HepG2 (cell line): Measurements from ENCODE around the gene EFS. TPM values are rescaled to one million over a fixed set of nuclear protein-coding genes. Genes with fewer than 3 reads are reported as not detected.

ENCODE experiments used
- ARNT2 ChIP-seq: sonication (generic); formaldehyde crosslinking; IDR thresholded peaks from 2 replicates; pipeline ENCODE4 v1.8.0; 2022; ENCODE audit warnings: mild to moderate bottlenecking, low read depth, missing genetic modification reagents, moderate library complexity
- DBP ChIP-seq: sonication (generic); formaldehyde crosslinking; IDR thresholded peaks from 2 replicates; pipeline ENCODE4 v1.4.0; 2020; ENCODE audit warnings: missing genetic modification reagents; ENCODE audit errors: not compliant biosample characterization
- DDIT3 ChIP-seq: sonication (generic); formaldehyde crosslinking; IDR thresholded peaks from 2 replicates; pipeline ENCODE4 v1.4.0; 2020; ENCODE audit warnings: mild to moderate bottlenecking, missing genetic modification reagents
- ESRRA ChIP-seq: sonication (generic); formaldehyde crosslinking; IDR thresholded peaks from 2 replicates; pipeline ENCODE4 v1.5.1; 2020; ENCODE audit warnings: mild to moderate bottlenecking, low read depth, missing genetic modification reagents
- FOXO1 ChIP-seq: sonication (generic); formaldehyde crosslinking; IDR thresholded peaks from 2 replicates; pipeline ENCODE4 v1.4.0; 2020; ENCODE audit warnings: missing genetic modification reagents
- HCFC1 ChIP-seq: fragments of 150-350 bp; IDR thresholded peaks from 2 replicates; pipeline ENCODE4 v1.6.1; 2014; ENCODE audit warnings: low read depth, low read length
- HNF4A ChIP-seq: sonication (generic); formaldehyde crosslinking; IDR thresholded peaks from 2 replicates; pipeline ENCODE4 v1.4.0; 2020; ENCODE audit warnings: missing genetic modification reagents
- HNRNPL ChIP-seq: fragments of 200-400 bp; formaldehyde crosslinking; IDR thresholded peaks from 2 replicates; pipeline ENCODE4 v1.6.1; 2017; ENCODE audit warnings: mild to moderate bottlenecking, low read depth, low read length
- KAT2B ChIP-seq: fragments of 150-350 bp; IDR thresholded peaks from 2 replicates; pipeline ENCODE4 v1.6.1; 2014; ENCODE audit warnings: low read depth, low read length, borderline replicate concordance
- MED8 ChIP-seq: sonication (generic); formaldehyde crosslinking; IDR thresholded peaks from 2 replicates; pipeline ENCODE4 v1.8.1; 2023; ENCODE audit warnings: mild to moderate bottlenecking, missing genetic modification reagents; ENCODE audit not compliant: insufficient replicate concordance
- MLX ChIP-seq: IDR thresholded peaks from 2 replicates; pipeline ENCODE4 v1.6.1; 2016
- SETDB1 ChIP-seq: sonication (generic); formaldehyde crosslinking; IDR thresholded peaks from 2 replicates; pipeline ENCODE4 v1.5.1; 2020; ENCODE audit warnings: missing genetic modification reagents, mild to moderate bottlenecking, borderline replicate concordance
- SIX4 ChIP-seq: sonication (generic); formaldehyde crosslinking; IDR thresholded peaks from 2 replicates; pipeline ENCODE4 v1.4.0; 2020; ENCODE audit warnings: missing genetic modification reagents
- SYNCRIP ChIP-seq: fragments of 200-400 bp; formaldehyde crosslinking; IDR thresholded peaks from 2 replicates; pipeline ENCODE4 v1.6.1; 2018; ENCODE audit warnings: mild to moderate bottlenecking, low read depth, low read length; ENCODE audit not compliant: insufficient read depth
- TBP ChIP-seq: sonication (generic); formaldehyde crosslinking; IDR thresholded peaks from 2 replicates; pipeline ENCODE4 v1.5.0; 2020; ENCODE audit warnings: missing genetic modification reagents
- TCF12 ChIP-seq, 2 experiments: fragments of 450-650 bp in 1 of 2; sonication (generic) in 1 of 2; formaldehyde crosslinking in 1 of 2; IDR thresholded peaks; 2 replicates each; pipeline versions ENCODE4 v1.6.1 to v1.8.0; 2017 to 2022; ENCODE audit warnings: antibody characterized with exemption in 1 of 2, mild to moderate bottlenecking in 1 of 2, missing genetic modification reagents in 1 of 2, moderate library complexity in 1 of 2
- TOE1 ChIP-seq: sonication (generic); formaldehyde crosslinking; IDR thresholded peaks from 2 replicates; pipeline ENCODE4 v1.4.0; 2020; ENCODE audit warnings: mild to moderate bottlenecking, missing genetic modification reagents
- ZNF44 ChIP-seq: sonication (generic); formaldehyde crosslinking; IDR thresholded peaks from 2 replicates; pipeline ENCODE4 v1.5.1; 2020; ENCODE audit warnings: mild to moderate bottlenecking, missing genetic modification reagents
- ZNF674 ChIP-seq: sonication (generic); formaldehyde crosslinking; IDR thresholded peaks from 2 replicates; pipeline ENCODE4 v1.5.0; 2020; ENCODE audit warnings: low read depth, mild to moderate bottlenecking, missing genetic modification reagents
- ZNF772 ChIP-seq: sonication (generic); formaldehyde crosslinking; IDR thresholded peaks from 2 replicates; pipeline ENCODE4 v1.5.0; 2020; ENCODE audit warnings: mild to moderate bottlenecking, missing genetic modification reagents
- polyA plus RNA-seq, 8 experiments: library from polyadenylated mRNA; depleted of rRNA in 3 of 8; stranded (reverse) in 7 of 8; unstranded in 1 of 8; fragments of >200 nt; fragmentation: Illumina TruSeq in 4 of 8; extraction: Trizol in 4 of 8; gene quantifications; 2 replicates each; pipeline versions ENCODE4 v1.2.1 to v1.2.3, GENCODE V29; 2011 to 2016; ENCODE audit warnings: low read depth in 4 of 8, missing spikeins in 1 of 8, mixed read lengths in 1 of 8; ENCODE audit not compliant: insufficient read depth in 1 of 8
- total RNA-seq, 5 experiments: library from RNA; depleted of rRNA; stranded (reverse); fragments of >200 nt; fragmentation: Illumina TruSeq; extraction: Trizol; gene quantifications; 2 replicates each; pipeline ENCODE4 v1.2.3, GENCODE V29; 2016; ENCODE audit warnings: low read depth in 1 of 5
- TF ChIP-seq, protein P1 (sequence below): sonication (generic); formaldehyde crosslinking; IDR thresholded peaks from 2 replicates; pipeline ENCODE4 v1.5.0; 2020; ENCODE audit warnings: mild to moderate bottlenecking, missing genetic modification reagents, borderline replicate concordance
- TF ChIP-seq, protein P2 (sequence below): fragments of 450-650 bp; IDR thresholded peaks from 2 replicates; pipeline ENCODE4 v1.6.1; 2016

The EFS gene
- total and polyA plus RNA-seq, 2 of the 13 experiments (the other 11 are each of a cell fraction or from before 2014, with no cell fraction given): not detected

DNA sequence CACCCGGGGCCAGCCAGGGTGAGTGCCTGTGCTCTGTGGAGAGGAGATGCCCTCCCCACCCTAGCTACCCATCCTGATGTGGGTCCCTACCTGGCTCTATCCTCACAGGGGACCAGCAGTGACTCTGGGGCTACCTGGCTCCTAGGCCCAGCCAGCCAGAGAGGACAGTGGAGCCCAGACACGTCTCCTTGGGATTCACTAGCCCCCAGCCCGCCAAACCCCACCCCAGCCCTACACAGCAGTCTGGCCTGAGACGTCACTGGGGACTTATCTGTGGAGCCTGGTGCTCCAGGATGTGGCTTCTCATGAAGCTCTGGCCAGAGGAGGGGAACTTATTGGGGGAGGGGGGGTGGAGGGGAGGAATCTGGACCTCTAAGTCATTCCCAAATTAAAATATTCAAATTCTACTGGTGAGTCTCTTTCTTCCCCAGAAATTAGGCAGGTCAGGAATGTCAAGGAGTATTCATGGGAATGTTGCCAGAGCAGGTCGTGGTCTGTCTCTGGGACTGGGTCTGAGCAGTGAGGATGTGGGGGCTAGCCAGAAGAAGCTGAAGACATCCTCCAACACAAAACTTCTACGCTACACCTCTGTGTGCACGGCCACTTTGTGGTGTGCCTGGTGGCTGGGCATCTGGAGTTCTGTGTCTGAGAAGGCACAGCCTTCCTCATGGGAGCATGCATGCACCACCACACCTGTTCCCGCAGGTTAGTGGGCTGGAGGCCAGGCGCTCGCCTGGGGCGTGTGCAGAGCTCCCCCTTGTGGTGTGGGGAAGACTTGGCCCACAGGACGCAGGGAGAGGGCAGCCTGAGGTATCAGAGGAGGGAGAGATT lies 14.6 kb upstream of the EFS start (continued):
- TF ChIP-seq, protein P1, sequence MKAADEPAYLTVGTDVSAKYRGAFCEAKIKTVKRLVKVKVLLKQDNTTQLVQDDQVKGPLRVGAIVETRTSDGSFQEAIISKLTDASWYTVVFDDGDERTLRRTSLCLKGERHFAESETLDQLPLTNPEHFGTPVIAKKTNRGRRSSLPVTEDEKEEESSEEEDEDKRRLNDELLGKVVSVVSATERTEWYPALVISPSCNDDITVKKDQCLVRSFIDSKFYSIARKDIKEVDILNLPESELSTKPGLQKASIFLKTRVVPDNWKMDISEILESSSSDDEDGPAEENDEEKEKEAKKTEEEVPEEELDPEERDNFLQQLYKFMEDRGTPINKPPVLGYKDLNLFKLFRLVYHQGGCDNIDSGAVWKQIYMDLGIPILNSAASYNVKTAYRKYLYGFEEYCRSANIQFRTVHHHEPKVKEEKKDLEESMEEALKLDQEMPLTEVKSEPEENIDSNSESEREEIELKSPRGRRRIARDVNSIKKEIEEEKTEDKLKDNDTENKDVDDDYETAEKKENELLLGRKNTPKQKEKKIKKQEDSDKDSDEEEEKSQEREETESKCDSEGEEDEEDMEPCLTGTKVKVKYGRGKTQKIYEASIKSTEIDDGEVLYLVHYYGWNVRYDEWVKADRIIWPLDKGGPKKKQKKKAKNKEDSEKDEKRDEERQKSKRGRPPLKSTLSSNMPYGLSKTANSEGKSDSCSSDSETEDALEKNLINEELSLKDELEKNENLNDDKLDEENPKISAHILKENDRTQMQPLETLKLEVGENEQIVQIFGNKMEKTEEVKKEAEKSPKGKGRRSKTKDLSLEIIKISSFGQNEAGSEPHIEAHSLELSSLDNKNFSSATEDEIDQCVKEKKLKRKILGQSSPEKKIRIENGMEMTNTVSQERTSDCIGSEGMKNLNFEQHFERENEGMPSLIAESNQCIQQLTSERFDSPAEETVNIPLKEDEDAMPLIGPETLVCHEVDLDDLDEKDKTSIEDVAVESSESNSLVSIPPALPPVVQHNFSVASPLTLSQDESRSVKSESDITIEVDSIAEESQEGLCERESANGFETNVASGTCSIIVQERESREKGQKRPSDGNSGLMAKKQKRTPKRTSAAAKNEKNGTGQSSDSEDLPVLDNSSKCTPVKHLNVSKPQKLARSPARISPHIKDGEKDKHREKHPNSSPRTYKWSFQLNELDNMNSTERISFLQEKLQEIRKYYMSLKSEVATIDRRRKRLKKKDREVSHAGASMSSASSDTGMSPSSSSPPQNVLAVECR: peak; percentile 36
- TF ChIP-seq HCFC1 (no peak; the same call in 1 of the 2 replicates), DDIT3 (CRISPR knock-in tag) (no peak), ARNT2 (CRISPR knock-in tag) (peak; percentile 82), HNF4A (no peak), SIX4 (CRISPR knock-in tag) (0 out of 2 replicates have a peak, but pooled peaks have one; percentile 15), DBP (CRISPR knock-in tag) (no peak), ZNF44 (CRISPR knock-in tag) (no peak), TBP (no peak), TCF12 (IDR thresholded peaks at IDR 0.05) (no peak), TCF12 (CRISPR knock-in tag; IDR thresholded peaks at IDR 0.05) (no peak), SYNCRIP (no peak), SETDB1 (CRISPR knock-in tag) (no peak), MED8 (CRISPR knock-in tag) (no peak), ZNF772 (CRISPR knock-in tag) (0 out of 2 replicates have a peak, but pooled peaks have one; percentile 21), MLX (no peak), ZNF674 (no peak), HNRNPL (no peak), TOE1 (no peak), FOXO1 (peak; percentile 58; the same call in 1 of the 2 replicates), KAT2B (no peak), ESRRA (no peak)
- TF ChIP-seq, protein P2, sequence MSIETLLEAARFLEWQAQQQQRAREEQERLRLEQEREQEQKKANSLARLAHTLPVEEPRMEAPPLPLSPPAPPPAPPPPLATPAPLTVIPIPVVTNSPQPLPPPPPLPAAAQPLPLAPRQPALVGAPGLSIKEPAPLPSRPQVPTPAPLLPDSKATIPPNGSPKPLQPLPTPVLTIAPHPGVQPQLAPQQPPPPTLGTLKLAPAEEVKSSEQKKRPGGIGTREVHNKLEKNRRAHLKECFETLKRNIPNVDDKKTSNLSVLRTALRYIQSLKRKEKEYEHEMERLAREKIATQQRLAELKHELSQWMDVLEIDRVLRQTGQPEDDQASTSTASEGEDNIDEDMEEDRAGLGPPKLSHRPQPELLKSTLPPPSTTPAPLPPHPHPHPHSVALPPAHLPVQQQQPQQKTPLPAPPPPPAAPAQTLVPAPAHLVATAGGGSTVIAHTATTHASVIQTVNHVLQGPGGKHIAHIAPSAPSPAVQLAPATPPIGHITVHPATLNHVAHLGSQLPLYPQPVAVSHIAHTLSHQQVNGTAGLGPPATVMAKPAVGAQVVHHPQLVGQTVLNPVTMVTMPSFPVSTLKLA: no peak
